ENCODE measurements around the gene NR6A1.
A peak's percentile ranks its signal among the peaks of the same experiment; 100 is the strongest.

The NR6A1 gene

GRCh38 chr9:124795881-124796431 lies 24.8 kb upstream of the NR6A1 start:
- peak; percentile 40 for DNase-seq

DNA sequence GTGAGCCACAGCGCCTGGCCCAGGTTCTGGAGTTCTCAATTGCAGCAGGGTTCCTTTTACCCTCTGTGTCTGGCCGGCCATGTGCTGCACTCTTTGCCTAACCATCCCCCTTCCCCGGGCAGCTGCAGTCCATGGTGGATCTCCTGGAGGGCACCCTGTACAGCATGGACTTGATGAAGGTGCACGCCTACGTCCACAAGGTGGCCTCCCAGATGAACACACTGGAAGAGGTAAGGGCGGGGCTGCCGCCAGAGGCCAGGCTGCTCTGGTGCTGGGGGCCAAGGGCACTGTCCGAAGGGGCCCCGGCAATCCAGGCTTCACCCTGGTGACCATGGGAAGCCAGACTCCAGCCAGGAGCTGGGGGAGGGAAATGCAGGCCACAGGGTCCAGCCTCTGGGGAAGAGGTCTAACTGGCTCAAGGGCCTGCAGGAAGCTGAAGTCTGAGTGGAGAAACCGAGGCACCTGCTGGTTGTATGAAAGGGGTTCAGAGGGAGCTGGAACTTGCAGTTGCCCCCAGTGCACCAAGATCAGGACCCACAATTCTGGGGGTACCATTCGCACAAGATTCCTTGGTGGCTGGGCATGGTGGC lies 23.9 kb upstream of the NR6A1 start:
- no peak for DNase-seq

- no peak for DNase-seq
Observed at GRCh38 chr9:124793015-124793541, 22.0 kb upstream of the NR6A1 start.

DNA sequence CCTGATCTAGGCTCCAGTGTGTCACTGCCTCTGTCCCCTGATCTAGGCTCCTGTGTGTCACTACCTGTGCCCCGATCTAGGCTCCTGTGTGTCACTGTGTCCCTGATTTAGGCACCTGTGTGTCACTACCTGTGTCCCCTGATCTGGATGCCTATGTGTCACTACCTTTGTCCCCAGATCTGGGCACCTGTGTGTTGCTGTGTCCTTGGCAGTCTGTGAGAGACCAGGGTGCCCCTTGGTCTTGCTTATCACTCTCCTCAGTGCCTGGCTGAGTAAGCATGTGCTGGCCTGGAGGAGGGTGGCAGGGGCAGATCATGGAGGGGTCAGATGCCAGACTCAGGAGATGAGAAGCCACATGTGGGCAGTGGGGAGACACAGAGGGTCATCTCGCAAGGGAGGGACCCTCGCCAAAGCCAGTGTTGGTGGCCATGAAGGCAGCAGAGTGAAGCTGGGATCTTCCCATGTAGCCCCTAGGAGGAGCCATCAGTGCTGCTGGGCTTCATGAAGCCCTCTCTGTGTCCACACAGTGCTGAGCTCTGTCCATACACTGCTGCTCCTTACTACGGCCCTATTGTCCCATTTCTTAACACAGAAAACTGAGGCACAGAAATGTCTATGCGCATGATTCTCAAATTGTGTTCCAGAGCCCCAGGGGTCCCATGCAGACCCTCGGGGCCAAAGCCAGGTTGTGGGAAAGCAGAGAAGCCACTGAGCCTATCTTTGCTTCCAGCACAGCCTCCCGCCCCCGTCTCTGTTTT lies 21.3 kb upstream of the NR6A1 start:
- DNase-seq, result no peak

DNA sequence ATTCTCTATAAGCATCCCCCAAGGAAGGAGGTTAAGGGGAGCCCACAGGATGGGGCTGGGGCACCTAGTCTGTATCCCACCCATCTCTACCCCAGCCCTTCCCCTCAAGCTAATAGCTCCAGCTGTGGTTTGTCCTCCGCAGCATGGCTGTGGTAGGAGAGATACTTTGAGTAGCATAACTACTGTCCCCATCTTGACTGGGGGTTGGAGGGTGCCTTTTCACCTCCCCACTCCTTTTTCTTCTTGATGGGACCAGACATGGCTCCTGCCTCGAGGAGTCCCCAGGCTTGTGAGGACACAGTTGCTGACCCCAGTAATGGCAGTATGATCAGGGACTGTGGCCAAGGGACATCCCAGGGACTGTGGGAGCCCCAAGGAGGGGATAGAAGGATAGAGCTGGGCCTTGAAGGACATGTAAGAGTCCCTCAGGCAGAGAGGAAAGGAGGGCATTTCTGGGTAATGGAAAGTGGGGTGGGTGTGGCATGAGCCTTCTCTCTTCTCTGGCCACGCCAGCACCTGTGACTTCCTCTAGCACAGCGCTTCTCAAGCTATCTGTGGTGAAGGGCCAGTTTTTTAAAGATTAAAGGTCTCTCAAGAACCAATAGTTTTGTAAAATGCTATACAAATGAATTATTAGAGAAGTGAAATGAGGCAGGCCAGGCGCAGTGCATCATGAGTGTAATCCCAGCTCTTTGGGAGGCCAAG lies 19.8 kb upstream of the NR6A1 start:
- no peak for DNase-seq

DNA sequence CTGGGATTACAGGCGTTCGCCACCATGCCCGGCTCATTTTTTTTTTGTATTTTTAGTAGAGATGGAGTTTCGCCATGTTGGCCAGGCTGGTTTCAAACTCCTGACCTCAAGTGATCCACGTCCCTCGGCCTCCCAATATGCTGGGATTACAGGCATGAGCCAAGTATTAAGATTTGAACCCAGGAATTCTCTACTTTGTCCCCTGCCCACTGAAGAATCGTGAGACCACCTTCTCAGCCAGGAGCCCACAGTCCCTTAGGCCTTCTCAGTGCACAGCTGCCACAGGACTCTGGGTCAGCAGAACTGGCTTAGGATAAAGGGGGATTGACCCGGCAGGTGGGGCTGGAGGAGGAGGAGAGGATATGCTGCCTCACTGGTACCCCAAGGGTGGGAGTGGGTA lies 19.2 kb upstream of the NR6A1 start:
- no peak for DNase-seq

DNA sequence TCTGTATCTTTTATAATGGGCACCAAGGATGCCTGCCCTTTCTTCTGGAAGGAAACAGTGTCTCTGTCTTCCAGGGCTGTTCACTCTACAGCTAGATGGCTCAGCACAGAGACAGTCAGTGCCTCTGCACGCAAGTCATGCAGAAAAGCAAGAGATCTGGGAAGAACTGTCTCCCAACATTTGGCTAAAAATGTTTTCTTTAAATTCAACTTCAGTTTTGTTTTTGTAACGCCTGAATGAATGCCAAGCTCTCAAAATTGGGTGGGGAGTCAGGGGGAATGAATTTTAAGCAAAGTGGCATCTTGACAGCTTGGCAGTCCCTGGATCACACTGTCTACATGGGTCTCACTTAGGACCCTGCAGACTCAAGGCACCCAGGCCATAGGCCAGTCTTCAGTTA lies 18.4 kb upstream of the NR6A1 start:
- no peak for DNase-seq

- no peak for DNase-seq
Observed at GRCh38 chr9:124788542-124789217, 17.6 kb upstream of the NR6A1 start.

- DNase-seq, result no peak
Observed at GRCh38 chr9:124786881-124787573, 15.9 kb upstream of the NR6A1 start.

DNA sequence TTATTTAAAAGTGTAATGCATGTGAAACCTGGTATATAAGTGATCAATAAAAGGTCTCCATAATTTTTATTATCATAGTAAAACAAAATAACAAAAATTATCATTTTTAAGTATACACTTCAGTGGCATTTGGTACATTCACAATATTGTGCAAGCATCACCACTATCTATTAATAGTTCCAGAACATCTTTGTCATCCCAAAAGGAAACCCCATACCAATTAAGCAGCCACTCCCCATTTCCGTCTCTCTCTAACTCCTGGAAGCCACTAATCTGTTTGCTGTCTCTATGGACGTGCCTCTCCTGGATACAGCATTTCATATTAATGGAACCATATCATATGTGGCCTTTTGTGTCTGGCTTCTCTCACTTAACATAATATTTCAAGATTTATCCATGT lies 13.4 kb upstream of the NR6A1 start:
- peak; percentile 69 for DNase-seq

GRCh38 chr9:124783830-124784229 lies 12.7 kb upstream of the NR6A1 start:
- DNase-seq, result no peak

DNA sequence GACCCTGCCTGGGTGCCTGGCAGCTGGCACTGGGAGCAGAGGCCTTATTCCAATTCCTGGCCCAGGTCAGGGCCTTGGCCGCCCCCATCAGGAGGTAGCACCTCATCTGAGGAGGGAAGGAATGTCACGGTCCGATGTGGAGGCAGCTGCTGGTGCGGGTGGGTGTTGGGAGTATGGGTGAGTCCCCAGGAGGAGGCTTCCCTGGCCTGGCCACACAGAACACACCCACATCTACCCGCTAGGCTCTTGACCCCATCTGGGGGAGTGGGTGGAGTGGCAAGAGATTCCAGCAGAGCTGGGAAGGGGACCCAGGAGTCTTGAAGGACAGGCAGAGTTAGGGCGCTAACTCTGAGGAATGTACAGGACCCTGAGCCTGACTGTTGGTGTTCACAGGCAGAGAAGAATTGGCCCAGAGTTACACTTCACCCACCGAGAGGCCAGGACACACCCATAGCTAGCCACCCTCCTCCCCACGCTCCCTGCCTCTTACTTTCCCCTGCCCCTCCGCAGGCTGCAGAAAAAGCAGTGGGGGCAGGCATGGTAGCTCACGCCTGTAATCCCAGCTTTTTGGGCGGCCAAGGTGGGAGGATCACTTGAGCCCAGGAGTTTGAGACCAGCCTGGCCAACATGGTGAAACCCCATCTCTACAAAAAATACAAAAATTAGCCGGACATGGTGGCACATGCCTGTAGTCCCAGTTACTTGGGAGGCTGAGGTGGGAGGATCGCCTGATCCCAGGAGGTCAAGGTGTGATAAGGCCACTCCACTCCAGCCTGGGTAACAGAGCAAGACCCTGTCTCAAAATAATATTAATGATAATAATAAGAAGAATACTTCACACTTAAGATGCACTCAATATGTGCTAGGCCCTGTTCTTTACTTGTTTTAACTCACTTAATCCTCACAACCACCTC lies 11.8 kb upstream of the NR6A1 start:
- no peak for DNase-seq

DNA sequence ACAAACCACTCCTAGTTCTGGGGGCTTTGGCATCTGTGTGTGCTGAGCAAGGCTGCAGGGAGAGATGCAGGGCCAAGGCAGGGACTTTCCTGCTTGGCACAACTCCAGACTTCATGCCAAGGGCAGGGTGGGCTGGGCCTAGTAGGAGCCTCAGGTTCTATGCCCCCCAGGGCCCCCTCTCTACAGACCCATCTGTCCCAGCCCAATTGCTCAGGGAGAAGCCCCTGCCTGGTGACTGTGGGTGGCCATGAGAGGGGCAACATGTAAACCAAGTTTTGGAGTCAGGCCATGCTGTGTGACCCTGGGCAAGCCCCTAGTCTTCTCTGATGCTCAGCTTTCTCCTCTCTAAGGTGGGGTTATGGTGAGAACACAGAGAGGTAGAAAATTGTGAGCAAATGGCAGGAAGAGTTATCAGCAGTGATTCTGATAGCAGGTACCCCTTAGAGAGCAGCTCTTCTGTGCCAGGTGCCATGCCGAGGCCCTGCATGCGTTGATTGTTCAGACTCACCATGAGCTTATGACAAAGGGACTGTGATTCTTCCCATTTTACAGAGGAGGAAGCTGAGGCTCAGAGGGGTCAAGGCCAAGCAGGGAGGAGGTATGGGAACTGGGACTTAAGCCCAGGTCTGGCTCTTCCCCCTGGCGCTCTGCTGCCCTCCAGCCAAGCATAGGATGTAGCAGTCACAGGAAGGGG lies 11.0 kb upstream of the NR6A1 start:
- DNase-seq, result no peak

- no peak for DNase-seq
Observed at GRCh38 chr9:124780757-124781151, 9.6 kb upstream of the NR6A1 start.

DNA sequence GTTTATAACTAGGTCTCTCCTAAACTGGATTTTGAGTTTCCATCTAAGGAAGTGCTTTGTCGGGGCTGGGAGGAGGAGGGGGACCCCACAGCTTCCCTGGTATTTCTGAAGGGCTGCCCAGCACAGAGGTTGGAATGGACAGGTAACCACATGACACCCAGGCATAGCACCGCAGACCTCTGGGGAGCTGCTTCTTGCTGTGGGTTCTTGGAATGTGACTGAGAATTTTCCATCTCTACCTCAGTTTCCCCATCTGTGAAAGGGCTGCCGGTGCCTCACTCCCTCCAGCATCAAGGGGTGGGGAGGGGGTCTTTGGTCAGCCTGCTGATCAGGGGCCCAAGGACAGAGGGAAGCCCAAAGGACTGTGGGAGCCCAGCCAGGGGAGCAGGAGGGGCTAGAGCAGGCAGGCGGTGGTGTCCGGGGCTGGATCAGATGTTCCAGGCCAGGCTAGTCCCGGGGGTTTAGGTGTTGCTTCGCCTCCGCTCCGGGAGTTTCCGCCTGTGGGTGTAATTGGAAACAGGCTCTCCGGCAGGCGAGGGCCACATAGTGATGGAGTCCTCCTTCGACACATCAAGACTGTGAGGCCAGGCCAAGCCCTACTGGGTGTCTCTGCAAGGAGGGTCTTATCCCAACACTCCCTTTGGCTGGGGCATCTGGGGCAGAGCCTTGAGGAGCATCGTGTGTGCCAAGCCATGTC lies 9.1 kb upstream of the NR6A1 start:
- peak; percentile 45 for DNase-seq

DNA sequence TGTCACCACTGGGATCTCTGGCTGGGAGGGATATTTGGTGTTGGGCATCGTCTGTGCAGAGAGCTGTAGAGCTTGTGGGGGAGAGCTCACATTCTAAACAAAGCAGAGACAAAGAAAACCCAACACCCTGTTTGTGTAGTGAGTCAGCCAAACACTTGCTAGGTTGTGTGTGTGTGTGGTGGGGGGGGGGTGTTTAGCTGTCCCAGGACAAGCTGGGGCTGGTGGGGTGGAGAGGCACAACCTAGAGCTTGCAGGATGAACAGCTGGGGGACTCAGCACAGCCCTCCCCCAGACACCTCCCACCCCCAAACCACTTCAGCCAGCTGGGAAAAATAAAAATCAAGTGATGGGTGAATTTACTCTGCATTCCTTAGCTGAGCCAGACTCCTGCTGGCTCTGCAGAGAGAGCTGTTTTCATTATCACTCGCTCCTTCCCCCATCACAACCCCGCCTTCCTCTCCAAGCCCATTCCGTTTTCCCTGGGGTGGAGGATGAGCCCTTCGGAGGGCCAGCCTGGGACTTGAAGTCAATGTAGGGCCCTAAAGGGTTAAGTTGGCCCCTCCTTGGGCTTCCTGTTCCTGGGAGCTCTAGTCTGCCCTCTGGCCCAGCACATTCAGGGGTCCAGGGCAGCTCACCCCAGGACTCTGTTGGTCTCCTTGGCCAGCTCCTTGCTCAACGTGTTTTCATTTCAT lies 8.4 kb upstream of the NR6A1 start:
- peak; percentile 98 for DNase-seq

- DNase-seq, result no peak
Observed at GRCh38 chr9:124778575-124779367, 7.7 kb upstream of the NR6A1 start.

DNA sequence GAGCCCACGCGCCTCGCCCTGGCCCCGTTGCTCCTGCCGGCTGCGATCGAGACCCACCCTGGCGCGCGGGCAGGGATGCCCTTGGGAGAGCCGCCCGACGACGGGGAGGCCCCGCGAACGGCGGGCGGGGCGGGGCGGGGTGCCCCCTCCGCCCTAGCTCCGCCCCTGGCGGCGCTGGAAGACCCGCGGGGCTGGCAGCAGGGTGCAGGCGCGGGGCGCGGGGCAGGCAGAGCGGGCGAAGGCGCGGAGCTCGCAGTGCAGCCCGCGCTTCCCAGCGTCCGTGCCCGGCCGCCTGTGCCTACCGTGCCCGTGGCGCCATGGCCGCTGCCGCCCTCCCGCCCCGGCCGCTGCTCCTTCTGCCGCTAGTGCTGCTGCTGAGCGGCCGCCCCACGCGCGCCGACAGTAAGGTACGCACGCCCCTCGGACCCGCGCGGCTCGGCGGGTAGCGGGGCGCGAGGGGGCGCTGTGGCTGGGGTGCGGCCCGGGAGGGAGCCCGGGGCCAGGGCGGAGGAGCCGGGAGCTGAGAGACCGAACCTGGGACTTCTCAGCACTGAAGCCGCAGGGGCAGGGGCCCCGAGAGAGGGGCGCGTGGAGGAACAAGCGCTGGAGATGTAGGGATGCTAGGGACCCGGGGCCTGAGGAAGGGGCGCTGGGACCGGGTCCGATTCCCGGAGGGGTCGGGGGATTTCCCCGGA lies 6.0 kb upstream of the NR6A1 start, which contains the start of gene OLFML2A:
Gene OLFML2A, plus strand, starts transcription at position 180 of the 695 bp plus-strand sequence. Its CDS starts 138 bp downstream, at position 318.
- DNase-seq, result no peak
